Measurements from ENCODE around the gene DYRK1B. TPM values are rescaled to one million over a fixed set of nuclear protein-coding genes. Genes with fewer than 3 reads are reported as not detected.

The DYRK1B gene
- polyA plus RNA-seq, 2 of the 4 experiments (the other 2 are of a cell fraction): 13.8 to 18.6 TPM

DNA sequence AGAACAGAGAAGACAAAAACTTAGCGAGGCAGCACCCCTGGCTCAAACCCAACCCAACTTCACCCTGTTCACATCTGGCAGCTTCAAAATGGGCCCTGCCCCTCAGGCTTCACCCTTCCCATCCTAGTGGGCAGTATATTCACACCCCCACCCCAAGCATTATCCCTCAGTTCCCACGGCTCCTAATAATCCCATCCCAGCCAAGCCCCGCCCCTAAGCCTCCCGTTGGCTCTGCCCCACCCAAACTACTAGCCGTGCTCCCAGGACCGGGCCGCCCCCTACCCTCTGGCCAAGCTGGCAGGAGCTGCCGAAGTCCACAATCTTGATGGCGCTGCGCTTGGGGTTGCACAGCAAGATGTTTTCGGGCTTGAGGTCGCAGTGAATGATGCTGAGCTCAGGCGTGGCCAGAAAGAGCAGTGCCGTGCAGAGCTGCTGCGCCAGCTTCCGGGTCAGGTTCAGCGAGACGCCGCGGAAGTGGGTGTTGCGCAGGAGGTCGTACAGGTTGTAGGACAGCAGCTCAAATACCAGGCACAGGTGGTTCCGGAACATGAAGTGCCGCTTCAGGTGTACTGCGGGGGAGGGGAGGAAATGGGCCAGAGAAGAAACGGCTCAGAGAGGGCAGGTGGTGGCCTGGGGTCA lies 5.8 kb downstream of the DYRK1B start (continued):
- no peak for TF ChIP-seq ZSCAN20 (CRISPR knock-in tag; IDR thresholded peaks at IDR 0.05)
- TF ChIP-seq NR3C1 (IDR thresholded peaks at IDR 0.05): no peak

DNA sequence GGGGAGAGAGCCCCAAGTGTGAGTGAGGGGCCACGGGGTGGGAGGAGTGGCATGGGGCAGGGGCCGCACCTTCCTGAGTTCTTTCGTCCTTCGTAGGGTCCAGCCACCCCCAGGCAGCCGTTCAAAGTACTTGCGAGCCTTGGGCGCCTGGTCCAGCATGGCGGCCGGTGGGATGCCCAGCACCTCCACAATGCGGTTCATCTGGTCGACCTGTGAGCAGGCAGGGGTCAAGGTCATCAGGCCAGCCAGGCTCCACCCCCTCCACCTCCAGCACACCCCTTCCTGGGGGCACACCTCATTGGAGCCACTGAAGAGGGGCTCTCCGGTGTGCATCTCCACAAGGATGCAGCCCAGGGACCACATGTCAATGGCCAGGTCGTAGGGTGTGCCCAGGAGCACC lies 6.7 kb downstream of the DYRK1B start:
- CTCF ChIA-PET: interaction anchor here (0.9 to 4.7 kb wide), 6 partner anchors 9 to 143 kb away, joined by 3 to 43 read pairs (median 4); partner anchors contain the start of gene PSMC4
- FAIRE-seq: no peak
- 96% methylated on average over 13 of the region's 13 CpGs for WGBS (ENCODE audit: missing lambda C conversion rate)

More for the DNA sequence above, 6.7 kb downstream of the DYRK1B start:
- Histone ChIP-seq H3K4me3 (no peak overlapping the region), H3K4me1 (peaks cover 2% of the 10 kb centered on the region; the same call in 2 of the 3 replicates), H3K4me2 (no peak overlapping the region), H3K27ac (no peak overlapping the region), H3K9me3 (no peaks in the 10 kb centered on the region)
- ATAC-seq (no peak), DNase-seq (ENCODE audit: low read depth in 1 of 2, low spot score in 1 of 2) (no peak)
- POLR2A ChIA-PET: interaction anchor here (1.5 kb wide), 1 partner anchor 19 kb away, joined by 4 read pairs; the partner anchor contains the start of gene FBL
- TF ChIP-seq HOXB5 (CRISPR knock-in tag; IDR thresholded peaks at IDR 0.05) (no peak), NPAS2 (CRISPR knock-in tag; IDR thresholded peaks at IDR 0.05; ENCODE audit: borderline replicate concordance) (no peak), NFE2L2 (conservative IDR thresholded peaks at IDR 0.05; ENCODE audit: low read length) (no peak), JUN (IDR thresholded peaks at IDR 0.05) (no peak), CHD4 (IDR thresholded peaks at IDR 0.05; ENCODE audit: borderline replicate concordance) (no peak), SREBF2 (IDR thresholded peaks at IDR 0.05) (no peak), CHD2 (IDR thresholded peaks at IDR 0.05; ENCODE audit: low read length, partially characterized antibody) (no peak), HEYL (CRISPR knock-in tag; IDR thresholded peaks at IDR 0.05) (no peak), MAFK (IDR thresholded peaks at IDR 0.05; ENCODE audit: partially characterized antibody) (no peak)
- TF ChIP-seq, protein P1, sequence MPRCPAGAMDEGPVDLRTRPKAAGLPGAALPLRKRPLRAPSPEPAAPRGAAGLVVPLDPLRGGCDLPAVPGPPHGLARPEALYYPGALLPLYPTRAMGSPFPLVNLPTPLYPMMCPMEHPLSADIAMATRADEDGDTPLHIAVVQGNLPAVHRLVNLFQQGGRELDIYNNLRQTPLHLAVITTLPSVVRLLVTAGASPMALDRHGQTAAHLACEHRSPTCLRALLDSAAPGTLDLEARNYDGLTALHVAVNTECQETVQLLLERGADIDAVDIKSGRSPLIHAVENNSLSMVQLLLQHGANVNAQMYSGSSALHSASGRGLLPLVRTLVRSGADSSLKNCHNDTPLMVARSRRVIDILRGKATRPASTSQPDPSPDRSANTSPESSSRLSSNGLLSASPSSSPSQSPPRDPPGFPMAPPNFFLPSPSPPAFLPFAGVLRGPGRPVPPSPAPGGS (IDR thresholded peaks at IDR 0.05): no peak
- TF ChIP-seq, protein P2, sequence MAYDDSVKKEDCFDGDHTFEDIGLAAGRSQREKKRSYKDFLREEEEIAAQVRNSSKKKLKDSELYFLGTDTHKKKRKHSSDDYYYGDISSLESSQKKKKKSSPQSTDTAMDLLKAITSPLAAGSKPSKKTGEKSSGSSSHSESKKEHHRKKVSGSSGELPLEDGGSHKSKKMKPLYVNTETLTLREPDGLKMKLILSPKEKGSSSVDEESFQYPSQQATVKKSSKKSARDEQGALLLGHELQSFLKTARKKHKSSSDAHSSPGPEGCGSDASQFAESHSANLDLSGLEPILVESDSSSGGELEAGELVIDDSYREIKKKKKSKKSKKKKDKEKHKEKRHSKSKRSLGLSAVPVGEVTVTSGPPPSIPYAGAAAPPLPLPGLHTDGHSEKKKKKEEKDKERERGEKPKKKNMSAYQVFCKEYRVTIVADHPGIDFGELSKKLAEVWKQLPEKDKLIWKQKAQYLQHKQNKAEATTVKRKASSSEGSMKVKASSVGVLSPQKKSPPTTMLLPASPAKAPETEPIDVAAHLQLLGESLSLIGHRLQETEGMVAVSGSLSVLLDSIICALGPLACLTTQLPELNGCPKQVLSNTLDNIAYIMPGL (CRISPR knock-in tag; IDR thresholded peaks at IDR 0.05; ENCODE audit: borderline replicate concordance): no peak
- TF ChIP-seq, protein P3, sequence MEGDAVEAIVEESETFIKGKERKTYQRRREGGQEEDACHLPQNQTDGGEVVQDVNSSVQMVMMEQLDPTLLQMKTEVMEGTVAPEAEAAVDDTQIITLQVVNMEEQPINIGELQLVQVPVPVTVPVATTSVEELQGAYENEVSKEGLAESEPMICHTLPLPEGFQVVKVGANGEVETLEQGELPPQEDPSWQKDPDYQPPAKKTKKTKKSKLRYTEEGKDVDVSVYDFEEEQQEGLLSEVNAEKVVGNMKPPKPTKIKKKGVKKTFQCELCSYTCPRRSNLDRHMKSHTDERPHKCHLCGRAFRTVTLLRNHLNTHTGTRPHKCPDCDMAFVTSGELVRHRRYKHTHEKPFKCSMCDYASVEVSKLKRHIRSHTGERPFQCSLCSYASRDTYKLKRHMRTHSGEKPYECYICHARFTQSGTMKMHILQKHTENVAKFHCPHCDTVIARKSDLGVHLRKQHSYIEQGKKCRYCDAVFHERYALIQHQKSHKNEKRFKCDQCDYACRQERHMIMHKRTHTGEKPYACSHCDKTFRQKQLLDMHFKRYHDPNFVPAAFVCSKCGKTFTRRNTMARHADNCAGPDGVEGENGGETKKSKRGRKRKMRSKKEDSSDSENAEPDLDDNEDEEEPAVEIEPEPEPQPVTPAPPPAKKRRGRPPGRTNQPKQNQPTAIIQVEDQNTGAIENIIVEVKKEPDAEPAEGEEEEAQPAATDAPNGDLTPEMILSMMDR (IDR thresholded peaks at IDR 0.05): no peak
- TF ChIP-seq, protein P4, sequence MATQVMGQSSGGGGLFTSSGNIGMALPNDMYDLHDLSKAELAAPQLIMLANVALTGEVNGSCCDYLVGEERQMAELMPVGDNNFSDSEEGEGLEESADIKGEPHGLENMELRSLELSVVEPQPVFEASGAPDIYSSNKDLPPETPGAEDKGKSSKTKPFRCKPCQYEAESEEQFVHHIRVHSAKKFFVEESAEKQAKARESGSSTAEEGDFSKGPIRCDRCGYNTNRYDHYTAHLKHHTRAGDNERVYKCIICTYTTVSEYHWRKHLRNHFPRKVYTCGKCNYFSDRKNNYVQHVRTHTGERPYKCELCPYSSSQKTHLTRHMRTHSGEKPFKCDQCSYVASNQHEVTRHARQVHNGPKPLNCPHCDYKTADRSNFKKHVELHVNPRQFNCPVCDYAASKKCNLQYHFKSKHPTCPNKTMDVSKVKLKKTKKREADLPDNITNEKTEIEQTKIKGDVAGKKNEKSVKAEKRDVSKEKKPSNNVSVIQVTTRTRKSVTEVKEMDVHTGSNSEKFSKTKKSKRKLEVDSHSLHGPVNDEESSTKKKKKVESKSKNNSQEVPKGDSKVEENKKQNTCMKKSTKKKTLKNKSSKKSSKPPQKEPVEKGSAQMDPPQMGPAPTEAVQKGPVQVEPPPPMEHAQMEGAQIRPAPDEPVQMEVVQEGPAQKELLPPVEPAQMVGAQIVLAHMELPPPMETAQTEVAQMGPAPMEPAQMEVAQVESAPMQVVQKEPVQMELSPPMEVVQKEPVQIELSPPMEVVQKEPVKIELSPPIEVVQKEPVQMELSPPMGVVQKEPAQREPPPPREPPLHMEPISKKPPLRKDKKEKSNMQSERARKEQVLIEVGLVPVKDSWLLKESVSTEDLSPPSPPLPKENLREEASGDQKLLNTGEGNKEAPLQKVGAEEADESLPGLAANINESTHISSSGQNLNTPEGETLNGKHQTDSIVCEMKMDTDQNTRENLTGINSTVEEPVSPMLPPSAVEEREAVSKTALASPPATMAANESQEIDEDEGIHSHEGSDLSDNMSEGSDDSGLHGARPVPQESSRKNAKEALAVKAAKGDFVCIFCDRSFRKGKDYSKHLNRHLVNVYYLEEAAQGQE (IDR thresholded peaks at IDR 0.05): no peak
- TF ChIP-seq, protein P5, sequence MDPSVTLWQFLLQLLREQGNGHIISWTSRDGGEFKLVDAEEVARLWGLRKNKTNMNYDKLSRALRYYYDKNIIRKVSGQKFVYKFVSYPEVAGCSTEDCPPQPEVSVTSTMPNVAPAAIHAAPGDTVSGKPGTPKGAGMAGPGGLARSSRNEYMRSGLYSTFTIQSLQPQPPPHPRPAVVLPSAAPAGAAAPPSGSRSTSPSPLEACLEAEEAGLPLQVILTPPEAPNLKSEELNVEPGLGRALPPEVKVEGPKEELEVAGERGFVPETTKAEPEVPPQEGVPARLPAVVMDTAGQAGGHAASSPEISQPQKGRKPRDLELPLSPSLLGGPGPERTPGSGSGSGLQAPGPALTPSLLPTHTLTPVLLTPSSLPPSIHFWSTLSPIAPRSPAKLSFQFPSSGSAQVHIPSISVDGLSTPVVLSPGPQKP (IDR thresholded peaks at IDR 0.05; ENCODE audit: low read depth, low read length): no peak
